ENCODE data around the gene RNF10.

DNA sequence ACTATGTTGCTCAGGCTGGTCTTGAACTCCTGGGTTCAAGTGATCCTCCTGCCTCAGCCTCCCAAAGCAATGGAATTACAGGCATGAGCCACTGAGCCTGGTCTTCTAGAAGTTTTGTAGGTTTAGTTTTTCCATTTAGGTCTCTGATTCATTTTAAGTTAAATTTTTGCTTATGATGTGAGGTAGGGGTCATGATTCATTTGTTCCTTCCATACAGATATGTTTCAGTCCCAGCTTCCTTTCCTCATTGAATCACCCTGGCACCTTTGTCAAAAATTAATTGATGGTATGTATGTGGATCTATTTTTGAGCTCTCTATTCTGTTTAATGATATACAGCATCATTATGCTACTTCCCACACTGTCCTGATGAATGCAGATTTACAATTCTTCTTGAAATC, 80.7 kb downstream of the RNF10 start:
- TF ChIP-seq, protein P1, sequence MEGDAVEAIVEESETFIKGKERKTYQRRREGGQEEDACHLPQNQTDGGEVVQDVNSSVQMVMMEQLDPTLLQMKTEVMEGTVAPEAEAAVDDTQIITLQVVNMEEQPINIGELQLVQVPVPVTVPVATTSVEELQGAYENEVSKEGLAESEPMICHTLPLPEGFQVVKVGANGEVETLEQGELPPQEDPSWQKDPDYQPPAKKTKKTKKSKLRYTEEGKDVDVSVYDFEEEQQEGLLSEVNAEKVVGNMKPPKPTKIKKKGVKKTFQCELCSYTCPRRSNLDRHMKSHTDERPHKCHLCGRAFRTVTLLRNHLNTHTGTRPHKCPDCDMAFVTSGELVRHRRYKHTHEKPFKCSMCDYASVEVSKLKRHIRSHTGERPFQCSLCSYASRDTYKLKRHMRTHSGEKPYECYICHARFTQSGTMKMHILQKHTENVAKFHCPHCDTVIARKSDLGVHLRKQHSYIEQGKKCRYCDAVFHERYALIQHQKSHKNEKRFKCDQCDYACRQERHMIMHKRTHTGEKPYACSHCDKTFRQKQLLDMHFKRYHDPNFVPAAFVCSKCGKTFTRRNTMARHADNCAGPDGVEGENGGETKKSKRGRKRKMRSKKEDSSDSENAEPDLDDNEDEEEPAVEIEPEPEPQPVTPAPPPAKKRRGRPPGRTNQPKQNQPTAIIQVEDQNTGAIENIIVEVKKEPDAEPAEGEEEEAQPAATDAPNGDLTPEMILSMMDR (IDR thresholded peaks at IDR 0.05) = no peak
- TF ChIP-seq POLR2AphosphoS5 (IDR thresholded peaks at IDR 0.05) = no peak

Measured in suprapubic skin (tissue), 3 donors.